ENCODE results near the gene EEF1G. TPM values are rescaled to one million over a fixed set of nuclear protein-coding genes. Genes with fewer than 3 reads are reported as not detected.

EEF1G gene
- total and polyA plus RNA-seq, 2 of the 13 experiments (the other 11 are each of a cell fraction or from before 2014, with no cell fraction given) = 1,787 to 2,144 TPM

- Histone ChIP-seq H3K9me3 (ENCODE audit: low read length) (no peaks in the 10 kb centered on the region), H3K9ac (ENCODE audit: insufficient read depth, low read depth, low read length) (no peak overlapping the region), H3K4me2 (ENCODE audit: low read depth, low read length) (peak overlapping the region; percentile 53), H3K36me3 (replicated peaks in 1 of 2; ENCODE audit: control insufficient read depth in 1 of 2, insufficient read depth in 2 of 2, low read length in 2 of 2) (no peaks in the 10 kb centered on the region), H3K27ac (ENCODE audit: extremely low read length, insufficient read depth, low read length) (peak overlapping the region; percentile 64), H2AFZ (ENCODE audit: low read length) (no peak overlapping the region), H4K20me1 (ENCODE audit: insufficient read depth, low read length) (no peaks in the 10 kb centered on the region), H3K4me1 (ENCODE audit: insufficient read depth, low read length) (peaks cover 48% of the 10 kb centered on the region), H3K27me3 (ENCODE audit: control insufficient read depth in 1 of 2, insufficient read depth in 2 of 2, low read length in 2 of 2) (no peaks in the 10 kb centered on the region; a peak in 1 of 5 replicates), H3K79me2 (ENCODE audit: insufficient read depth, low read length) (peaks cover 2% of the 10 kb centered on the region), H3K4me3 (replicated peaks in 1 of 3; ENCODE audit: insufficient read depth in 1 of 3, low read depth in 2 of 3, low read length in 3 of 3) (peak overlapping the region in 2 of 3 experiments; percentile 77 to 93; a peak in 4 of 6 replicates)
- intact Hi-C loops (cut with micrococcal nuclease; ENCODE audit: unreplicated experiment) (loop anchor here (5.0 kb wide), 1 partner anchor 39 kb away; the partner anchor contains the start of gene INTS5), in situ Hi-C loops (cut with HindIII; ENCODE audit: extremely low pct_ligation_motif_present, low pct_unique_long_range_greater_than_20kb) (no loop called here)
- POLR2A ChIA-PET = interaction anchor here (1.9 to 4.0 kb wide), 4 partner anchors 8 to 33 kb away, joined by 7 to 39 read pairs (median 33); partner anchors contain the start of genes B3GAT3, GANAB, MTA2 and TUT1
- no TSS peak for BruUV-seq (replicated peaks)
- CTCF ChIA-PET (ENCODE audit: low intra/inter-chr PET ratio, low total read pairs) = interaction anchor here (0.6 to 2.3 kb wide), 4 partner anchors 8 to 82 kb away, joined by 3 to 14 read pairs (median 5); partner anchors contain the start of genes B3GAT3 and TUT1
- no CpG with 5 or more reads among the region's 15 CpGs for WGBS (ENCODE audit: low lambda C conversion rate)
- no peak for FAIRE-seq
- DNase-seq (ENCODE audit: low spot score) = no peak
- ATAC-seq = peak; percentile 10
- TF ChIP-seq HIC2 (CRISPR knock-in tag; IDR thresholded peaks at IDR 0.05; ENCODE audit: low read depth) (peak; percentile 81; the same call in 1 of the 2 replicates), ZBTB38 (CRISPR knock-in tag; IDR thresholded peaks at IDR 0.05) (0 out of 2 replicates have a peak, but pooled peaks have one; percentile 42), HNRNPL (IDR thresholded peaks at IDR 0.05; ENCODE audit: low read depth, low read length) (peak; percentile 97), ZNF333 (CRISPR knock-in tag; IDR thresholded peaks at IDR 0.05; ENCODE audit: borderline replicate concordance) (no peak), ZNF230 (CRISPR knock-in tag; IDR thresholded peaks at IDR 0.05) (0 out of 2 replicates have a peak, but pooled peaks have one; percentile 33), RXRA (CRISPR knock-in tag; IDR thresholded peaks at IDR 0.05) (peak; percentile 31; the same call in 1 of the 2 replicates), ZNF12 (CRISPR knock-in tag; IDR thresholded peaks at IDR 0.05) (no peak), ZNF556 (CRISPR knock-in tag; IDR thresholded peaks at IDR 0.05; ENCODE audit: borderline replicate concordance) (no peak), ZBTB7A (CRISPR knock-in tag; IDR thresholded peaks at IDR 0.05) (0 out of 2 replicates have a peak, but pooled peaks have one; percentile 10), AGO2 (optimal IDR thresholded peaks at IDR 0.05; ENCODE audit: low read depth, low read length) (peak; percentile 80), ZSCAN12 (CRISPR knock-in tag; IDR thresholded peaks at IDR 0.05) (no peak), ZNF616 (CRISPR knock-in tag; IDR thresholded peaks at IDR 0.05; ENCODE audit: low read depth) (0 out of 2 replicates have a peak, but pooled peaks have one; percentile 46), MTA1 (CRISPR knock-in tag; IDR thresholded peaks at IDR 0.05; ENCODE audit: borderline replicate concordance) (peak; percentile 23; the same call in 1 of the 2 replicates), DR1 (CRISPR knock-in tag; IDR thresholded peaks at IDR 0.05) (peak; percentile 7; the same call in 1 of the 2 replicates), ZSCAN31 (CRISPR knock-in tag; IDR thresholded peaks at IDR 0.05; ENCODE audit: low read depth) (no peak), IRX3 (CRISPR knock-in tag; IDR thresholded peaks at IDR 0.05; ENCODE audit: borderline replicate concordance, low read depth) (no peak)
- TF ChIP-seq, protein P1, sequence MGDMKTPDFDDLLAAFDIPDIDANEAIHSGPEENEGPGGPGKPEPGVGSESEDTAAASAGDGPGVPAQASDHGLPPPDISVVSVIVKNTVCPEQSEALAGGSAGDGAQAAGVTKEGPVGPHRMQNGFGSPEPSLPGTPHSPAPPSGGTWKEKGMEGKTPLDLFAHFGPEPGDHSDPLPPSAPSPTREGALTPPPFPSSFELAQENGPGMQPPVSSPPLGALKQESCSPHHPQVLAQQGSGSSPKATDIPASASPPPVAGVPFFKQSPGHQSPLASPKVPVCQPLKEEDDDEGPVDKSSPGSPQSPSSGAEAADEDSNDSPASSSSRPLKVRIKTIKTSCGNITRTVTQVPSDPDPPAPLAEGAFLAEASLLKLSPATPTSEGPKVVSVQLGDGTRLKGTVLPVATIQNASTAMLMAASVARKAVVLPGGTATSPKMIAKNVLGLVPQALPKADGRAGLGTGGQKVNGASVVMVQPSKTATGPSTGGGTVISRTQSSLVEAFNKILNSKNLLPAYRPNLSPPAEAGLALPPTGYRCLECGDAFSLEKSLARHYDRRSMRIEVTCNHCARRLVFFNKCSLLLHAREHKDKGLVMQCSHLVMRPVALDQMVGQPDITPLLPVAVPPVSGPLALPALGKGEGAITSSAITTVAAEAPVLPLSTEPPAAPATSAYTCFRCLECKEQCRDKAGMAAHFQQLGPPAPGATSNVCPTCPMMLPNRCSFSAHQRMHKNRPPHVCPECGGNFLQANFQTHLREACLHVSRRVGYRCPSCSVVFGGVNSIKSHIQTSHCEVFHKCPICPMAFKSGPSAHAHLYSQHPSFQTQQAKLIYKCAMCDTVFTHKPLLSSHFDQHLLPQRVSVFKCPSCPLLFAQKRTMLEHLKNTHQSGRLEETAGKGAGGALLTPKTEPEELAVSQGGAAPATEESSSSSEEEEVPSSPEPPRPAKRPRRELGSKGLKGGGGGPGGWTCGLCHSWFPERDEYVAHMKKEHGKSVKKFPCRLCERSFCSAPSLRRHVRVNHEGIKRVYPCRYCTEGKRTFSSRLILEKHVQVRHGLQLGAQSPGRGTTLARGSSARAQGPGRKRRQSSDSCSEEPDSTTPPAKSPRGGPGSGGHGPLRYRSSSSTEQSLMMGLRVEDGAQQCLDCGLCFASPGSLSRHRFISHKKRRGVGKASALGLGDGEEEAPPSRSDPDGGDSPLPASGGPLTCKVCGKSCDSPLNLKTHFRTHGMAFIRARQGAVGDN (CRISPR knock-in tag; IDR thresholded peaks at IDR 0.05) = 0 out of 2 replicates have a peak, but pooled peaks have one; percentile 12
Observed at GRCh38 chr11:62613291-62613778, 39.6 kb upstream of the EEF1G start.

All from HepG2 (cell line).